SU-DHL-6 (cell line): ENCODE results near the gene LRBA.

Experiments used
- EZH2phosphoT487 ChIP-seq: fragments of 200-600 bp; sonication (generic), shearing (Covaris generic); conservative IDR thresholded peaks from 2 replicates; pipeline ENCODE4 v1.6.1; 2018; ENCODE audit warnings: mild to moderate bottlenecking, antibody characterized with exemption, low read length, moderate library complexity, mixed read lengths
- TF ChIP-seq, protein P1 (sequence below): fragments of 200-600 bp; sonication (generic); IDR thresholded peaks from one replicate; pipeline ENCODE4 v1.5.1; 2017; ENCODE audit warnings: antibody characterized with exemption, mild to moderate bottlenecking, low read length, moderate library complexity; ENCODE audit not compliant: insufficient read depth, poor library complexity, severe bottlenecking

DNA sequence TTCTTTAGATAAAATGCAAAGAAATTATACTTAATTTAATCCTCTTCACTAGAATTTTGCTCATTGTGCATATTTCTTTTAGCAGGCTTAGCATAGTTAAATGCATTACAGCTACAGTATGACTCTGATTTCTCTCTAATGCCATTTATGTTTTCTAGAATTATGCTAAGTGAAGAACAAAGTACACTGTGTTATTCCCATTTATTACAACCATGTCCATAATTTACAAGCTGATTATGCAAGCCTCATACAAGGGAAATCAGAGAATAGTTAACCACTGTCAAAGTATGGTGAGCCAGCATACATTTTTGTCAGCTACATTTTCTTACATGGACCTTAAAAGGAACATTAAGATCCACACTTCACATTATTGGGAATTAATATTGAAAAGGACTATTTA lies 334.0 kb downstream of the LRBA start:
- TF ChIP-seq, protein P1, sequence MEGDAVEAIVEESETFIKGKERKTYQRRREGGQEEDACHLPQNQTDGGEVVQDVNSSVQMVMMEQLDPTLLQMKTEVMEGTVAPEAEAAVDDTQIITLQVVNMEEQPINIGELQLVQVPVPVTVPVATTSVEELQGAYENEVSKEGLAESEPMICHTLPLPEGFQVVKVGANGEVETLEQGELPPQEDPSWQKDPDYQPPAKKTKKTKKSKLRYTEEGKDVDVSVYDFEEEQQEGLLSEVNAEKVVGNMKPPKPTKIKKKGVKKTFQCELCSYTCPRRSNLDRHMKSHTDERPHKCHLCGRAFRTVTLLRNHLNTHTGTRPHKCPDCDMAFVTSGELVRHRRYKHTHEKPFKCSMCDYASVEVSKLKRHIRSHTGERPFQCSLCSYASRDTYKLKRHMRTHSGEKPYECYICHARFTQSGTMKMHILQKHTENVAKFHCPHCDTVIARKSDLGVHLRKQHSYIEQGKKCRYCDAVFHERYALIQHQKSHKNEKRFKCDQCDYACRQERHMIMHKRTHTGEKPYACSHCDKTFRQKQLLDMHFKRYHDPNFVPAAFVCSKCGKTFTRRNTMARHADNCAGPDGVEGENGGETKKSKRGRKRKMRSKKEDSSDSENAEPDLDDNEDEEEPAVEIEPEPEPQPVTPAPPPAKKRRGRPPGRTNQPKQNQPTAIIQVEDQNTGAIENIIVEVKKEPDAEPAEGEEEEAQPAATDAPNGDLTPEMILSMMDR: no peak
- TF ChIP-seq EZH2phosphoT487: no peak
